HepG2 (cell line): ENCODE results near the gene POFUT1. TPM values are rescaled to one million over a fixed set of nuclear protein-coding genes. Genes with fewer than 3 reads are reported as not detected.

Source experiments
- ATAC-seq: fragments of 200-7000 bp; cut with Tn5 transposase; 3 replicates; pipeline ENCODE4 v1.9.1; 2020; ENCODE audit warnings: mild to moderate bottlenecking, moderate library complexity
- BruUV-seq: library from RNA; stranded (reverse); fragments of 400-500 nt; replicated peaks from 2 replicates; lab custom pipeline; 2021; lab: Mats Ljungman, UMichigan
- CTCF ChIA-PET: fragments of 300-600 bp; formaldehyde crosslinking; extraction: SDS; loops from one replicate; lab custom pipeline; 2021; ENCODE audit warnings: low total read pairs, inconsistent platforms, low intra/inter-chr PET ratio; lab: Yijun Ruan, JAX
- POLR2A ChIA-PET: fragments of 350-600 bp; sonication (Branson Sonifier 250); formaldehyde crosslinking; loops from one replicate; lab custom pipeline; 2020; ENCODE audit warnings: antibody characterized with exemption, inconsistent platforms; lab: Yijun Ruan, JAX
- DNase-seq: peaks from one replicate; pipeline ENCODE4 v3.0.0-alpha.2; 2015; ENCODE audit warnings: low spot score
- FAIRE-seq: peaks from 3 replicates; lab custom pipeline; 2011; peaks lifted over from hg19 to GRCh38; lab: Jason Lieb, UNC
- H2AFZ ChIP-seq: one replicate; pipeline ENCODE4 v1.6.1; 2011; ENCODE audit warnings: low read length, inconsistent platforms
- H3K27ac ChIP-seq: fragments of 300-600 bp; 3 replicates; pipeline ENCODE4 v1.8.0; 2011; ENCODE audit warnings: mixed run types, mild to moderate bottlenecking, mixed read lengths, low read length, inconsistent platforms; ENCODE audit not compliant: insufficient read depth; ENCODE audit errors: extremely low read length
- H3K27me3 ChIP-seq, 2 experiments: fragments of 200-600 bp in 1 of 2; 2 replicates in 1 of 2; 3 replicates in 1 of 2; pipeline versions ENCODE4 v1.6.0 to v1.8.0; 2011; ENCODE audit warnings: low read length in 2 of 2, mild to moderate bottlenecking in 2 of 2, moderate library complexity in 2 of 2, inconsistent platforms in 1 of 2; ENCODE audit not compliant: insufficient read depth in 2 of 2, control insufficient read depth in 1 of 2
- H3K36me3 ChIP-seq, 2 experiments: fragments of 200-600 bp in 1 of 2; replicated peaks in 1 of 2; 2 replicates in 1 of 2; 3 replicates in 1 of 2; pipeline versions ENCODE4 v1.5.1 to v1.8.0; 2011; ENCODE audit warnings: low read length in 2 of 2, inconsistent platforms in 1 of 2; ENCODE audit not compliant: insufficient read depth in 2 of 2, control insufficient read depth in 1 of 2
- H3K4me1 ChIP-seq: 2 replicates; pipeline ENCODE4 v1.5.1; 2012; ENCODE audit warnings: low read length, inconsistent platforms; ENCODE audit not compliant: insufficient read depth
- H3K4me2 ChIP-seq: 2 replicates; pipeline ENCODE4 v1.6.0; 2011; ENCODE audit warnings: low read depth, low read length, inconsistent platforms
- H3K4me3 ChIP-seq, 3 experiments: fragments of 200-600 bp in 1 of 3; sonication (generic), shearing (Covaris generic) in 1 of 3; replicated peaks in 1 of 3; 2 replicates each; pipeline ENCODE4 v1.5.1; 2011 to 2016; ENCODE audit warnings: low read length in 3 of 3, inconsistent platforms in 2 of 3, low read depth in 2 of 3, mild to moderate bottlenecking in 2 of 3, control low read depth in 1 of 3, mixed read lengths in 1 of 3; ENCODE audit not compliant: insufficient read depth in 1 of 3
- H3K79me2 ChIP-seq: one replicate; pipeline ENCODE4 v1.6.1; 2011; ENCODE audit warnings: low read length, inconsistent platforms; ENCODE audit not compliant: insufficient read depth
- H3K9ac ChIP-seq: 2 replicates; pipeline ENCODE4 v1.6.0; 2011; ENCODE audit warnings: mild to moderate bottlenecking, low read depth, low read length, inconsistent platforms; ENCODE audit not compliant: insufficient read depth
- H3K9me3 ChIP-seq: 2 replicates; pipeline ENCODE4 v1.5.1; 2012; ENCODE audit warnings: mild to moderate bottlenecking, low read length
- H4K20me1 ChIP-seq: 2 replicates; pipeline ENCODE4 v1.6.0; 2011; ENCODE audit warnings: inconsistent platforms, mild to moderate bottlenecking, low read length, moderate library complexity; ENCODE audit not compliant: insufficient read depth
- AGO2 ChIP-seq: fragments of 200-400 bp; formaldehyde crosslinking; optimal IDR thresholded peaks from 2 replicates; pipeline ENCODE3; 2017; ENCODE audit warnings: mild to moderate bottlenecking, low read depth, low read length, moderate library complexity
- ASH2L ChIP-seq: fragments of 300-600, 200-600 bp; sonication (generic); IDR thresholded peaks from 2 replicates; pipeline ENCODE4 v1.7.0; 2017; ENCODE audit warnings: low read depth, mild to moderate bottlenecking, moderate library complexity, mixed read lengths, low read length; ENCODE audit not compliant: insufficient read length
- CREB3 ChIP-seq: sonication (generic); formaldehyde crosslinking; IDR thresholded peaks from 2 replicates; pipeline ENCODE4 v1.5.0; 2020; ENCODE audit warnings: missing genetic modification reagents
- HIC2 ChIP-seq: sonication (generic); formaldehyde crosslinking; IDR thresholded peaks from 2 replicates; pipeline ENCODE4 v1.9.0; 2022; ENCODE audit warnings: low read depth, missing genetic modification reagents
- ISL2 ChIP-seq: sonication (generic); formaldehyde crosslinking; IDR thresholded peaks from 2 replicates; pipeline ENCODE4 v1.5.0; 2020; ENCODE audit warnings: missing genetic modification reagents
- MED13 ChIP-seq: sonication (generic); formaldehyde crosslinking; IDR thresholded peaks from 2 replicates; pipeline ENCODE4 v1.5.0; 2020; ENCODE audit warnings: missing genetic modification reagents
- MIXL1 ChIP-seq: IDR thresholded peaks from 2 replicates; pipeline ENCODE4 v1.6.1; 2016
- MTA1 ChIP-seq: sonication (generic); formaldehyde crosslinking; IDR thresholded peaks from 2 replicates; pipeline ENCODE4 v1.4.0; 2020; ENCODE audit warnings: missing genetic modification reagents, mild to moderate bottlenecking, borderline replicate concordance
- MXD3 ChIP-seq: IDR thresholded peaks from 2 replicates; pipeline ENCODE4 v1.6.1; 2016; ENCODE audit warnings: mild to moderate bottlenecking, missing biosample characterization, missing genetic modification reagents
- REL ChIP-seq: sonication (generic); formaldehyde crosslinking; conservative IDR thresholded peaks from 2 replicates; pipeline ENCODE4 v1.8.0; 2022; ENCODE audit warnings: mild to moderate bottlenecking, missing genetic modification reagents, moderate library complexity
- RXRA ChIP-seq: sonication (generic); formaldehyde crosslinking; IDR thresholded peaks from 2 replicates; pipeline ENCODE4 v1.5.1; 2020; ENCODE audit warnings: missing genetic modification reagents
- SALL2 ChIP-seq: sonication (generic); formaldehyde crosslinking; IDR thresholded peaks from 2 replicates; pipeline ENCODE4 v1.8.1; 2023; ENCODE audit warnings: mild to moderate bottlenecking, missing genetic modification reagents, inconsistent platforms
- TGIF2 ChIP-seq: IDR thresholded peaks from 2 replicates; pipeline ENCODE4 v1.6.1; 2016; ENCODE audit warnings: control low read depth, missing compliant biosample characterization
- ZFP36 ChIP-seq: fragments of 150-350 bp; IDR thresholded peaks from 2 replicates; pipeline ENCODE4 v1.6.1; 2018; ENCODE audit warnings: borderline replicate concordance, low read length, low read depth; ENCODE audit not compliant: partially characterized antibody
- ZKSCAN1 ChIP-seq: fragments of 150-350 bp; IDR thresholded peaks from 2 replicates; pipeline ENCODE4 v1.6.1; 2014; ENCODE audit warnings: low read length
- ZNF235 ChIP-seq: sonication (generic); formaldehyde crosslinking; IDR thresholded peaks from 2 replicates; pipeline ENCODE4 v1.8.1; 2023; ENCODE audit warnings: mild to moderate bottlenecking, missing genetic modification reagents, borderline replicate concordance
- ZNF260 ChIP-seq: sonication (generic); formaldehyde crosslinking; IDR thresholded peaks from 2 replicates; pipeline ENCODE4 v1.4.0; 2020; ENCODE audit warnings: missing genetic modification reagents, low read depth, mild to moderate bottlenecking, borderline replicate concordance
- ZNF263 ChIP-seq: sonication (generic); formaldehyde crosslinking; IDR thresholded peaks from 2 replicates; pipeline ENCODE4 v1.4.0; 2020; ENCODE audit warnings: missing genetic modification reagents
- ZNF468 ChIP-seq: sonication (generic); formaldehyde crosslinking; IDR thresholded peaks from 2 replicates; pipeline ENCODE4 v1.8.0; 2022; ENCODE audit warnings: mild to moderate bottlenecking, moderate library complexity, missing genetic modification reagents
- ZNF572 ChIP-seq: sonication (generic); formaldehyde crosslinking; IDR thresholded peaks from 2 replicates; pipeline ENCODE4 v1.5.1; 2020; ENCODE audit warnings: mild to moderate bottlenecking, missing genetic modification reagents
- ZNF616 ChIP-seq: sonication (generic); formaldehyde crosslinking; IDR thresholded peaks from 2 replicates; pipeline ENCODE4 v1.5.0; 2020; ENCODE audit warnings: low read depth, mild to moderate bottlenecking, missing genetic modification reagents
- ZNF740 ChIP-seq: sonication (generic); formaldehyde crosslinking; IDR thresholded peaks from 2 replicates; pipeline ENCODE4 v1.4.0; 2020; ENCODE audit warnings: missing genetic modification reagents
- WGBS: methylation state at CpG from one replicate; pipeline ENCODE4 v1.1.6; 2017; ENCODE audit warnings: low lambda C conversion rate; 5-methylcytosine and 5-hydroxymethylcytosine counted together
- in situ Hi-C: cut with HindIII; loops from 2 replicates; pipeline ENCODE4 v1.10.0; 2017; ENCODE audit warnings: low pct_unique_long_range_greater_than_20kb; ENCODE audit not compliant: extremely low pct_ligation_motif_present
- intact Hi-C: fragments of 100-400 bp; cut with micrococcal nuclease; formaldehyde crosslinking; loops from one replicate; pipeline ENCODE4 v1.10.0; 2022; ENCODE audit not compliant: unreplicated experiment
- polyA plus RNA-seq, 8 experiments: library from polyadenylated mRNA; depleted of rRNA in 3 of 8; stranded (reverse) in 7 of 8; unstranded in 1 of 8; fragments of >200 nt; fragmentation: Illumina TruSeq in 4 of 8; extraction: Trizol in 4 of 8; gene quantifications; 2 replicates each; pipeline versions ENCODE4 v1.2.1 to v1.2.3, GENCODE V29; 2011 to 2016; ENCODE audit warnings: low read depth in 4 of 8, missing spikeins in 1 of 8, mixed read lengths in 1 of 8; ENCODE audit not compliant: insufficient read depth in 1 of 8
- total RNA-seq, 5 experiments: library from RNA; depleted of rRNA; stranded (reverse); fragments of >200 nt; fragmentation: Illumina TruSeq; extraction: Trizol; gene quantifications; 2 replicates each; pipeline ENCODE4 v1.2.3, GENCODE V29; 2016; ENCODE audit warnings: low read depth in 1 of 5

The POFUT1 gene
- total and polyA plus RNA-seq, 2 of the 13 experiments (the other 11 are each of a cell fraction or from before 2014, with no cell fraction given): 35.5 to 58.3 TPM

- no peak for DNase-seq
- H3K36me3 ChIP-seq: peaks cover 37 to 79% of the 10 kb centered on the region in 2 experiments
- no peak overlapping the region for H3K4me3 ChIP-seq
- H3K79me2 ChIP-seq: no peaks in the 10 kb centered on the region
- no peak for FAIRE-seq
- H3K4me1 ChIP-seq: peaks cover 16% of the 10 kb centered on the region
- 95% methylated on average over 13 of the region's 13 CpGs for WGBS
- intact Hi-C loops (no loop called here), in situ Hi-C loops (no loop called here)
- H3K27me3 ChIP-seq: no peaks in the 10 kb centered on the region
- H3K4me2 ChIP-seq: no peak overlapping the region
- CTCF ChIA-PET: no interaction called here
- no peaks in the 10 kb centered on the region for H3K9me3 ChIP-seq
- H3K9ac ChIP-seq: no peak overlapping the region
- ATAC-seq: no peak
- no peak overlapping the region for H2AFZ ChIP-seq
- H3K27ac ChIP-seq: no peak overlapping the region
- POLR2A ChIA-PET: no interaction called here
- no peak for TF ChIP-seq TGIF2 (CRISPR knock-in tag)
- no peak for TF ChIP-seq ISL2 (CRISPR knock-in tag)
- TF ChIP-seq REL (CRISPR knock-in tag): no peak
- TF ChIP-seq SALL2: no peak
- TF ChIP-seq ZNF616 (CRISPR knock-in tag): no peak
- no peak for TF ChIP-seq HIC2
- TF ChIP-seq ZFP36: no peak
- TF ChIP-seq ASH2L: no peak
- TF ChIP-seq ZNF740 (CRISPR knock-in tag): no peak
- TF ChIP-seq AGO2: peak; percentile 30
- no peak for TF ChIP-seq ZNF468 (CRISPR knock-in tag)
- TF ChIP-seq ZNF260 (CRISPR knock-in tag): no peak
- no peak for TF ChIP-seq MED13 (CRISPR knock-in tag)
- no peak for TF ChIP-seq MTA1
- peak; percentile 23; the same call in 1 of the 2 replicates for TF ChIP-seq RXRA (CRISPR knock-in tag)
- TF ChIP-seq ZNF235 (CRISPR knock-in tag): no peak
- no peak for TF ChIP-seq CREB3 (CRISPR knock-in tag)
- no peak for TF ChIP-seq ZNF263 (CRISPR knock-in tag)
- no peak for TF ChIP-seq MXD3
- no peak for TF ChIP-seq ZKSCAN1
- TF ChIP-seq MIXL1 (CRISPR knock-in tag): no peak
- TF ChIP-seq ZNF572 (CRISPR knock-in tag): 0 out of 2 replicates have a peak, but pooled peaks have one; percentile 42
- no peaks in the 10 kb centered on the region for H4K20me1 ChIP-seq
- no TSS peak for BruUV-seq
These were observed 23.0 kb downstream of the POFUT1 start for GRCh38 chr20:32230707-32231106.
